Stimulated activated CD8-positive, alpha-beta memory T cell treated with anti-CD3 and anti-CD28 coated beads, Interleukin-2, amount 100 ng/mL, for 1 hour (primary cell): ENCODE measurements around the gene RBMX.

Source experiments
- DNase-seq, 2 donors: peaks; one replicate each; pipeline ENCODE4 v3.0.0-alpha.2; 2020; ENCODE audit warnings: low read depth in 2 of 2

RBMX gene

GRCh38 chrX:136835761-136836160, 44.8 kb downstream of the RBMX start:
- no peak for DNase-seq

- no peak for DNase-seq
These were observed 51.1 kb downstream of the RBMX start for GRCh38 chrX:136829413-136829812.

- DNase-seq: no peak
These were observed 51.7 kb downstream of the RBMX start for GRCh38 chrX:136828830-136829229.

- no peak for DNase-seq
These were observed 53.5 kb downstream of the RBMX start for GRCh38 chrX:136827026-136827425.

- no peak for DNase-seq
These were observed 54.8 kb downstream of the RBMX start for GRCh38 chrX:136825771-136826170.
